Stomach (tissue), 9 donors: ENCODE data around the gene ADNP2. TPM values are rescaled to one million over a fixed set of nuclear protein-coding genes. Genes with fewer than 3 reads are reported as not detected.

ENCODE experiments used
- DNase-seq, 2 donors: peaks; one replicate each; pipeline versions ENCODE4 v3.0.0 to v3.0.0-alpha.2; 2013 to 2019
- H3K27ac ChIP-seq, 5 donors: fragments of 200-600 bp in 4 of 5; sonication (generic) in 4 of 5; one replicate each; pipeline ENCODE4 v1.5.1; 2013 to 2019; ENCODE audit warnings: mild to moderate bottlenecking in 1 of 5, moderate library complexity in 1 of 5
- H3K27me3 ChIP-seq, 3 donors: fragments of 200-600 bp; sonication (generic); one replicate each; pipeline ENCODE4 v1.5.1; 2017 to 2019; ENCODE audit warnings: mixed run types in 1 of 3
- H3K36me3 ChIP-seq, 4 donors: fragments of 200-600 bp; sonication (generic); 1 replicate in 3 of 4; 2 replicates in 1 of 4; pipeline ENCODE4 v1.5.1; 2016 to 2019
- H3K4me1 ChIP-seq, 4 donors: fragments of 200-600 bp; sonication (generic); one replicate each; pipeline ENCODE4 v1.5.1; 2016 to 2019
- H3K4me3 ChIP-seq, 4 donors: fragments of 200-600 bp; sonication (generic) in 3 of 4; one replicate each; pipeline ENCODE4 v1.5.1; 2016 to 2019; ENCODE audit warnings: mild to moderate bottlenecking in 1 of 4
- H3K9me3 ChIP-seq, 4 donors: fragments of 200-600 bp; sonication (generic); one replicate each; pipeline ENCODE4 v1.5.1; 2016 to 2019
- EP300 ChIP-seq: sonication (generic); formaldehyde crosslinking; IDR thresholded peaks from one replicate; pipeline ENCODE4 v1.6.1; 2017; ENCODE audit warnings: antibody characterized with exemption
- POLR2A ChIP-seq, 4 donors: fragments of 450-650 bp; IDR thresholded peaks; one replicate each; pipeline ENCODE4 v1.6.1; 2016; ENCODE audit warnings: antibody characterized with exemption in 4 of 4, control low read depth in 2 of 4, mild to moderate bottlenecking in 1 of 4, moderate library complexity in 1 of 4
- POLR2AphosphoS5 ChIP-seq, 3 donors: sonication (generic); formaldehyde crosslinking; IDR thresholded peaks; one replicate each; pipeline ENCODE4 v1.6.1; 2016; ENCODE audit warnings: antibody characterized with exemption in 3 of 3
- WGBS, 5 donors: extraction: QIAGEN DNeasy Blood & Tissue Kit in 3 of 5; methylation state at CpG; one replicate each; pipeline versions ENCODE4 v1.1.5 to v1.1.7; 2013 to 2018; 5-methylcytosine and 5-hydroxymethylcytosine counted together
- intact Hi-C: fragments of 100-400 bp; cut with DNase I; formaldehyde crosslinking; loops from one replicate; pipeline ENCODE4 v1.15.1; 2023; ENCODE audit warnings: low total_unique reads
- polyA plus RNA-seq, 3 donors: library from polyadenylated mRNA; stranded (reverse); fragments of 200-250 nt; gene quantifications; one replicate each; pipeline ENCODE4 v1.2.3, GENCODE V29; 2013
- total RNA-seq, 5 donors: library from RNA; depleted of rRNA; stranded (reverse); fragments of >200 nt; gene quantifications; one replicate each; pipeline versions ENCODE4 v1.1.0 to v1.2.3, GENCODE V29; 2014 to 2016
- TF ChIP-seq, protein P1 (sequence below), 7 experiments: fragments of 450-650 bp in 4 of 7; fragments of 200-600 bp in 3 of 7; sonication (generic) in 3 of 7; IDR thresholded peaks; one replicate each; pipeline ENCODE4 v1.5.1; 2016 to 2019; ENCODE audit warnings: antibody characterized with exemption in 7 of 7, control low read depth in 2 of 7, mild to moderate bottlenecking in 1 of 7
- donor health status: healthy with polysubstance abuse.
- donor health status: Bipolar disorder and iron deficiency.
- donor health status: healthy.

The ADNP2 gene
- total and polyA plus RNA-seq, 8 donors = 4.2 to 24.6 (median 10.8) TPM

- peaks cover 0 to 13% (median 6%) of the 10 kb centered on the region in 4 donors for H3K4me1 ChIP-seq
- 86 to 97% (median 93%) methylated on average over 2 of the region's 2 CpGs for WGBS, 5 donors
- intact Hi-C loops = no loop called here
Observed at GRCh38 chr18:80168346-80168745, 59.3 kb downstream of the ADNP2 start.

DNA sequence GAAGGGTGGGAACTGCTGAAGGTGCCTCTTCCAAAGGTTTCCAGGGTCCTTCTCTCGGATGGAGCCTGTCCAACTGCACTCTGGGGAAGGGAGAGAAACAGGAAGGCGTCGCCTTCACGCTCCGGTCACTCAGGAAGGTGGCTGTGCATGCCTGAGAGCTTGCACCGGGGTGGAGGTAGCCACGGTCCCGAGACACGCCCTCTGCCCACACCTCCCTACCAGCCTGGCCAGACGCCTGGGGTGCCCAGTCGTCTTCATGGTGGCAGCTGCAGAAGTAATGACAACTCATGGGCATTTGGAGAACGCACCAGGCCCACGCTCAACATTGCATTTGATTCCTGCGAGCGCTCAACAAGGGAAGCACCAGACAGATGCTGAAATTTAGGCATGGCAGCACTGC, 59.9 kb downstream of the ADNP2 start:
- peaks cover 0 to 8% (median 4%) of the 10 kb centered on the region in 3 donors for H3K27me3 ChIP-seq
- H3K9me3 ChIP-seq = peaks cover 3 to 20% (median 14%) of the 10 kb centered on the region in 4 donors
- no peaks in the 10 kb centered on the region for H3K36me3 ChIP-seq
- TF ChIP-seq, protein P1, sequence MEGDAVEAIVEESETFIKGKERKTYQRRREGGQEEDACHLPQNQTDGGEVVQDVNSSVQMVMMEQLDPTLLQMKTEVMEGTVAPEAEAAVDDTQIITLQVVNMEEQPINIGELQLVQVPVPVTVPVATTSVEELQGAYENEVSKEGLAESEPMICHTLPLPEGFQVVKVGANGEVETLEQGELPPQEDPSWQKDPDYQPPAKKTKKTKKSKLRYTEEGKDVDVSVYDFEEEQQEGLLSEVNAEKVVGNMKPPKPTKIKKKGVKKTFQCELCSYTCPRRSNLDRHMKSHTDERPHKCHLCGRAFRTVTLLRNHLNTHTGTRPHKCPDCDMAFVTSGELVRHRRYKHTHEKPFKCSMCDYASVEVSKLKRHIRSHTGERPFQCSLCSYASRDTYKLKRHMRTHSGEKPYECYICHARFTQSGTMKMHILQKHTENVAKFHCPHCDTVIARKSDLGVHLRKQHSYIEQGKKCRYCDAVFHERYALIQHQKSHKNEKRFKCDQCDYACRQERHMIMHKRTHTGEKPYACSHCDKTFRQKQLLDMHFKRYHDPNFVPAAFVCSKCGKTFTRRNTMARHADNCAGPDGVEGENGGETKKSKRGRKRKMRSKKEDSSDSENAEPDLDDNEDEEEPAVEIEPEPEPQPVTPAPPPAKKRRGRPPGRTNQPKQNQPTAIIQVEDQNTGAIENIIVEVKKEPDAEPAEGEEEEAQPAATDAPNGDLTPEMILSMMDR (IDR thresholded peaks at IDR 0.05) = no peak
- TF ChIP-seq EP300 (no peak), POLR2A (IDR thresholded peaks at IDR 0.05) (no peak), POLR2AphosphoS5 (IDR thresholded peaks at IDR 0.05) (no peak)
- intact Hi-C loops = no loop called here
- WGBS, 5 donors = 88 to 92% (median 89%) methylated on average over 8 to 15 of the region's 15 CpGs
- H3K4me1 ChIP-seq = peaks cover 0 to 13% (median 6%) of the 10 kb centered on the region in 4 donors
- H3K27ac ChIP-seq = no peak overlapping the region
- H3K4me3 ChIP-seq = no peak overlapping the region
- peak in 1 of 2 donors; percentile 13 for DNase-seq

More at GRCh38 chr18:80168346-80168745, 59.3 kb downstream of the ADNP2 start:
- DNase-seq = no peak
- Histone ChIP-seq H3K4me3 (no peak overlapping the region), H3K27ac (no peak overlapping the region), H3K36me3 (no peaks in the 10 kb centered on the region), H3K27me3 (peaks cover 0 to 8% (median 0%) of the 10 kb centered on the region in 3 donors), H3K9me3 (peaks cover 3 to 24% (median 16%) of the 10 kb centered on the region in 4 donors)
- TF ChIP-seq POLR2A (IDR thresholded peaks at IDR 0.05) (no peak), EP300 (no peak), POLR2AphosphoS5 (IDR thresholded peaks at IDR 0.05) (no peak)
- TF ChIP-seq, protein P1 (IDR thresholded peaks at IDR 0.05) = no peak

GRCh38 chr18:80169607-80170006, 60.5 kb downstream of the ADNP2 start:
- Histone ChIP-seq H3K9me3 (peaks cover 3 to 15% (median 10%) of the 10 kb centered on the region in 4 donors), H3K27ac (no peak overlapping the region), H3K27me3 (peaks cover 0 to 8% (median 4%) of the 10 kb centered on the region in 3 donors), H3K4me3 (no peak overlapping the region), H3K4me1 (peaks cover 0 to 13% (median 6%) of the 10 kb centered on the region in 4 donors), H3K36me3 (no peaks in the 10 kb centered on the region)
- no peak for DNase-seq
- TF ChIP-seq EP300 = no peak
- TF ChIP-seq POLR2AphosphoS5 (IDR thresholded peaks at IDR 0.05) = no peak
- TF ChIP-seq POLR2A (IDR thresholded peaks at IDR 0.05) = no peak
- TF ChIP-seq, protein P1 (IDR thresholded peaks at IDR 0.05) = no peak
- WGBS, 5 donors = 84 to 95% (median 93%) methylated on average over 17 of the region's 17 CpGs
- intact Hi-C loops = no loop called here

- intact Hi-C loops = no loop called here
- H3K27ac ChIP-seq = no peak overlapping the region
- H3K4me1 ChIP-seq = peaks cover 0 to 13% (median 6%) of the 10 kb centered on the region in 4 donors
- DNase-seq = no peak
- peaks cover 2 to 6% (median 5%) of the 10 kb centered on the region in 4 donors for H3K9me3 ChIP-seq
- 77 to 90% (median 86%) methylated on average over 5 to 7 of the region's 7 CpGs for WGBS, 5 donors
- no peaks in the 10 kb centered on the region for H3K36me3 ChIP-seq
- peaks cover 0 to 8% (median 4%) of the 10 kb centered on the region in 3 donors for H3K27me3 ChIP-seq
- peak overlapping the region in 1 of 4 donors; percentile 19 for H3K4me3 ChIP-seq
- TF ChIP-seq EP300 (no peak), POLR2AphosphoS5 (IDR thresholded peaks at IDR 0.05) (no peak), POLR2A (IDR thresholded peaks at IDR 0.05) (no peak)
- TF ChIP-seq, protein P1 (IDR thresholded peaks at IDR 0.05) = no peak
Observed at GRCh38 chr18:80170395-80171053, 61.5 kb downstream of the ADNP2 start.
